CD4-positive, alpha-beta T cell treated with Interleukin-21 for 1 hour (primary cell): ENCODE results near the gene FAM234B.
"Not testable (repeated sequence)": the region's sequence is repeated elsewhere in the genome, so short reads cannot be mapped to it uniquely, and the experiment has no call there.

ENCODE experiments used
- DNase-seq: peaks from one replicate; pipeline ENCODE4 v3.0.0-alpha.2; 2020

The FAM234B gene

DNA sequence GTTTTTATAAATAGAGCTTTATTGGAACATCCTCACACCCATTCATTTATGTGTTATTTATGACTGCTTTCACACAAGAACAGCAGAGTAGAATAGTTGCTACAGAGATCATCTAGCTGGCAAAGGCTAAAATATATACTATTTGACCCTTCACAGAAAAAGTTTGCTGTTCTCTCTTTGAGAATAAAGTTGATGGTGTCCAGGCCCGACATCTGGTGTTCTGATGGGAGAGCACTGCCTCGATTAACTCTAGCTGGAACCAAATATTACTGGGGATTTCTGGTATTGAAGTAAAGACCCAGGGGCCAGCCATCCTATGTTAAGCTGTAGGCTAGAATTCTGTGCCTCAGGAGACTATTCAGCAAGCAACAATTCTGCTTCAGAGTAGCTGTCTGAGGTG is 21.8 kb downstream of the FAM234B start:
- DNase-seq: no peak

DNA sequence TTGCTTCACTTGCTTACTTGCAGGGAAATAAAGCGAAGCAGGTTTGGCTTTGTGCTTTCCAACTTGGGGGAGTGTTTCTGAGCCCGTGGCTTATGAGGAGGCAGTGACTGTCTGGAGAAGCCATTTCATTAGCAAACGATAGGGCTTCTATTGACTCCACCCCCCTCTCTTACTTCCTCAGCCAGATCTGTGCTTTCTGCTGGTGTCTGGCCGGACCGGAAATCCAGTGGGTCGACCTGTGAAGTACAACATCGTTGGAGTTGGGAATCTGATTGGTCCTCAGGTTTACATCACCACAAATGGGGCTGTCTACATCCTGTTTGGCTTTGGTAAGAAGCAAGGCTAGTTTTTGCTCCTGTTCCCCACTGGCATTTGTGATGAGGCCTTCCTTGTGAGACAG is 22.3 kb downstream of the FAM234B start:
- DNase-seq: peak; percentile 1

DNA sequence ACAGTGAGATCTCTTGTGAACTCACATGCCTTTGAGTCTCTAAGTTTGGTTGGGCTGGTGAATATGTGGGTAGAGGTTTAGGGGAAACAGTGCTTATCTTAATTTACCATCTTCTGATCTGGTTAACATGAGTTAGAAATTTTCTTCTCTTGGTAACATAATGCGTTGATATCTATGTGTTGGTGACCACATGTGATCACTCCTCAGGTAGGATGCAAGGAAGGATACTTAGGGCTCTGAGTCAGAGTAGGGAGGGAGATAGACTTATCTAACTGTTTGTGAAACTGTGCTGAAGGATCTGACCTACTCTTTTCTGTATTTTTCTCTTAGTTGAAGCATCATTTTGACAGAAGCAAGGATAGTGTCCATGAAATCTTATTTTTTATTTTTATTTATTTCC is 23.1 kb downstream of the FAM234B start:
- DNase-seq: no peak

DNA sequence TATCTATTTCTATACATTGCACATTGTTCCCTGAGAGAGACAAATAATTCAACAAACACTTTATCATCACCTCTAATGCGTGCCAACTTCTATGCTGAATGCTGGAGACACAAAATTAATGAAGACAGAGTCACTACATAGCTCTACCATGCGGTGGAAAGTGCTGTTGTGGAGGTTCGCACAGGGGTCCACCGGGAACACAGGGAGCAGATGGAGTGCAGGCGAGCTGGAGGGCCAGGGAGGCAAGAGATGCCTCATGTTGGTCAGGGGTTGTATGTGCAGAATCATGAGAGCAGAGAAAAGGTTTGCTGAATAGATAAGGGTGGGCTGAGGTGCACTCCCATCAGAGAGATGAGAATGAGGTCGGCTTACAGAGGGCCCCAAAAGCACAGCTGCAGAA is 25.2 kb downstream of the FAM234B start:
- DNase-seq: no peak

DNA sequence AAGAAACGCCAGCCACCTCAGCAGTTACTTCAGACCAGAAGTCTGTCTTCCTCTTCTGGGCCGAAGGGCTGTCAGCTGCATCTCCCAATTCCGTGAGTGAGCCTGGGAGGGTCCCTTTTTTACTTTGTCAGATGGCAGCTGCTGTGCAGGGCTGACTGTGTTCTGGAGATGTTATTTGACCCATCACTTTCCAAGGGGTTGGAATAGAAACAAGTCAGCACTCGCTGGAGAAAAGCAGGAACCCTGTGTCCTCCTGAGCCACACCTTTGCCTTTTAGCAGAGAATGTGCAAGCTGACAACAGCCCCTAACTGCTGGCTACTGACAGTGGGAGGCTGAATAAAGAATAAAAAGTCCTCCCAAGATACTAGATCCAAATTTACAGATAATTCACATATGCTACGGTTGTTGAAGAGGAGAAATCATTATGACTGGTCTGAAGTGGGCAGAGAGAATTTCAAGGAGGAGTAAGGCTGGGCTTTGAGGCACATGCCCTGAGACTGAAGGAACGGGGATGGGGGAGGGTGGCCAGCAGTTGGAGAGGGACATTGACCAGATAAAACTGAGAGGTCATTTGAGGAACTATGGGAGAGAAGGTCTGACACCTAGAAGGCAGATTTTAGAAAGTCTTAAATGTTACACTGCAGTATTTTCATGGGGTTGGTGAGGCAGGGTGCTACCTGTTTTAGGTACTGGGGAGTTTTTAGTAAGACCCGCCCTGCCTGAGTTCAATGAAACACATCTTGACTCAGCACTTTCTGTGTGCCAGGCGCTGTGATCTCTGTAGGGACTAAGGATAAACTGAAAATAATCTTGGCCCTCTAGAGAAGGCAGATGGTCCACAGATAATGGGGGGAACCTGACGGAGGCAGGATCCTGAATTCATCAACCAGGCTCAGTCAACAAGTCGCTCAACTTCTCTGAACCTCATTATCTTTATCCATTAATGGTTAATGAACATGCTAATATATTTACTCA is 27.4 kb downstream of the FAM234B start:
- DNase-seq: no peak

DNA sequence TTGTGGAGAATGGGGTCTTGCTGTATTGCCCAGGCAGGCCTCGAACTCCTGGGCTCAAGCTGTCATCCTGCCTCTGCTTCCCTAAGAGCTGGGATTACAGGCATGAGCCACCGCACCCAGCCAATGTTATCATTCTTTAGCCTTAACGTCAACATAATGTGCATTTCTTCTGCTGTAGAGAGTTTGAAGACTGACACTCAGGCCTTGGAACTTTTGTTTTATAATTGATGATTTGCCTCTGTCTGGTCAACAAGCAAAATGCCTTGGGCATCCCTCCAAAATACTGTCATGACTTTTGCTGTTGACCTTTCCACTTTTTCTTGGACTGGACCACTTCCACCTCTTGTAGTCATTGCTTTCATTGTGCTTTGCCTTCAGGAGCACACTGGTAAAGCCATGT is 29.0 kb downstream of the FAM234B start:
- no peak for DNase-seq

DNA sequence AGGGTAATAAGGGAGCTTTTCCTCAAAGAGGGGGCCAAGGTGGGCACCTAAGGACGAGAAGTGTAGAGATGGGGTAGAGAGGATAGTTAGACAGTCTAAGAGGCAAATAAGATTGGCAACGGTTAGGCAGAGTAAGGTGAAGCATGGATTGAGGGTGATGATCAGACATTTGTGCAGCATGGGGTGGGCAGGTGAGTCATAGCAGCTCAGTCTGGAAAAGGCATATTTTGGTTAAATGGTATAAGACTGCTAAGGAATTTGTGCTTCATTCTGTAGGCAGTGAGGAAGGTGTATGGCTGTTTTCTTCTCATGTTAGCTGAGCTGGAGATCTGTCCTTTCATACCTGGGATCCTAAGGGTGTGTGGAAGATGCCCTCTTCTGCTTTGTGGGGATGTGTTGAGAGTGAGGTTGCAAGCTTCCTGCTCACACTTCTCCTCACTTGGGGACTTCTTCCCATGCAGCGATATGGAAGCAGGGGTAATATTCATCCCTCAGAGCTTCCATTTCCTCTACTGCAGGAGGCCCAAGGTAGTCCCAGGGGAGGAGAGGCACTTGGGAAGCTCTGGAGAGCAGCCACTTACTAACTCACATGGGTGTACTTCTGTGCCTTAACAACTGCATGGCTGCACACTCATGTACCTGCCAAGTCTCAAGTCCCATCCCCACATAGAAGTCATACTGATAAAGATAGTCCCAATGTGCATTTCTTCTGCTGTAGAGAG is 30.4 kb downstream of the FAM234B start:
- DNase-seq: no peak

DNA sequence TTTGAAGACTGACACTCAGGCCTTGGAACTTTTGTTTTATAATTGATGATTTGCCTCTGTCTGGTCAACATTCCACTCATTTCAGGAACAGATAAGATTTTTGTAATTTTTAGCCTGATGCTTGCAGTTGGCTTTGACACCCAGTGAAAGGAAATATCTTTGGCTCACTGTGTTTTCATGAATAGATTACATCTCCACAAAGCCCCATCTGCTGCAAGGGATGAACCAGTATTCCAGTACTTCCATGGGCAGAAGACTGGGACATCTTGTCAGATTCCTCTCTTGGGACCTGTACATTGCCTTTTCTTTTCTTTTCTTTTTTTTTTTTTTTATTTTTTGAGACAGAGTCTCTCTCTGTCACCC is 30.9 kb downstream of the FAM234B start:
- no peak for DNase-seq

DNA sequence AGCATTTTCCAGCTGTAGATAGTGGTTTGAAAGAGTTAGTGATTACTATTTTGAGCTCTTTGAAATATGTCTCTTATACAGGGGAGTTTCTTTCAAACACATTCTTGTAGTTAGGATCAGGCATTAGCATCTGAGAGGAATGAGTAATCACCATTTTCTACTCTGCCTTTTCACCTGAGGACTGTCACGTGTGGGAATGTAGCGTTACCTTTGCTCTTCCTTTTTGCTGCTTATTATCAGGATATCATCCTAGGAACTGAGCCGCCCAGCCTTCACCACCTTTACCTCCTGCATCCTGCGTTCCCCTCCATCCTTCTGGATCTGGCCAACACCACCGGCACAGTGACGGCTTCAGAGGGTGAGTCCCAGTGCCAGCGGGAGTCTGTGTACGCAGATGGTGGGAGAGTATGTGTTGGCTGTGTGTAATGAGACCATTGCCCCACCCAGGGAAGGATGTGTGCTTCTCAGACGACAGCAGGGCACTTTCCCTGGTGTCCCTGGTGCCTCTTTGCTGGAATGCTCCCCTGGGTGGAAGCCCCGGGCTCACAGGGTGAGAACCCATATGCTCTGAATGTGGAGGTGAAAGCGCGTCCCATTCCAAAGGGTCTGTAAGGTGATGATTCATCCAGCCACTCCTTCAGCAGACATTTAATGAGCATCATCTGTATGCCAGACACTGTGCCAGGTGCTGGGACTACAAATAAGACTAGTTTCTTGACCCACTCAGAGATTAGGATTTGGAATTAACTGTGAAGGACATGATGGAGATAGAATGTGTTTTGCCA is 31.8 kb downstream of the FAM234B start:
- DNase-seq: no peak

DNA sequence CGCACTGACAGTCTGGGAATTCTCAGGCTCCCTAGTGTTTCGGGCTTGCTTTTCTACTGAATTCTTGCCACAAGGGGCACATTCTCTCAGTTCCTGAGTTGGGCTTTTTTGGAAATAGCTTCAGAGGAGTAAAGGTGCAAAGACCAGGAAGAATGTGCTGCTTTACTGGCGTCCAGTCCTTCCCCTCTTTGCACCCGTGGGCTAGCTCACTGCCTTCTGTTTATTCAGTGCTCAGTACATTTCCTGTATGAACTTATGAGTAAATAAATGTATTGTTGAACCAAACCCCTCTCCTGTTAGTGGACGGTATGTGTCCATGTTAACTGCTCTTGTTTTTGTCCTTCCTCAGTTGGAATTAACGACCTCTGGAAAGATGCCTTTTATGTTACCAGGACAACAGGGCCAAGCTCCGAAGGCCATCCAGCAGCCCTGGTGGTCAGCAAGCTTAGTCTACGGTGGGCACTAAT is 35.3 kb downstream of the FAM234B start:
- DNase-seq: no peak

DNA sequence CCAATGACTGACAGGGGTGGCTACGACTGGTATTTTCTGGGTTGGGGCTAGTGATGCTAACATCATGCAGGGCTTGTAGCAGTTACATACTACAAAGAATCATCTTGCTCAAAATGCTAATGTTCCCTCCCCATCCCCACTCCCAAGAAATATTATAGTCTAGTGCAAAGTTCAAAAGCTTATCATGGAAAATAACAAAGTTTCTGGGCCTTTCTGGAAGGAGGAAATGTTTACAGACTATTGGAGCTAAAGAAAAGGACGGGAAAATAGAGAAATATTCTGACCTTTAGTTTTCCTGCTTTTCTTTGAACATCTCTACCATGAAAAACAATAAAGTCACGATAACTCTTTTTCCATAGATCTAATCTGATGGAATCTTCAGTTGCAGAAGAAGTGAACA is 36.1 kb downstream of the FAM234B start:
- no peak for DNase-seq

DNA sequence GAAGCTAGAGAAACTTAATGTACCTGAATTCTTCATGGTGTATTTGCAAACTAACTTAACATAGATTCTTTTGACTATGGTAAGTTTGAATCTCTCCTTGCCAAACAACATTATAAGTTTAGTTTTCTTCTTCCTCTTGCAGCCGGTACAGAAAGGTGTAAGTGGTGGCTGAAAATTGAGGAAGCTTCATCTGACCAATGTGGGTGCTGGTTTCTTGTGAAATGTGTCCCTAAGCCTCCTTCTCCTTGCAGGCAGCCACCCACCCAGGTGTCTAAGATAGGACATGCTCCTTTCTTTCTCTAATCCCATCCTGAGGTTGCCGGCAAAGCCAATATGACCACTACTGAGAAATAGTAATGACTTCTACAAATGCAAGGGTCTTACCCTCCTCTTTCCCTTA is 38.7 kb downstream of the FAM234B start:
- DNase-seq: no peak

DNA sequence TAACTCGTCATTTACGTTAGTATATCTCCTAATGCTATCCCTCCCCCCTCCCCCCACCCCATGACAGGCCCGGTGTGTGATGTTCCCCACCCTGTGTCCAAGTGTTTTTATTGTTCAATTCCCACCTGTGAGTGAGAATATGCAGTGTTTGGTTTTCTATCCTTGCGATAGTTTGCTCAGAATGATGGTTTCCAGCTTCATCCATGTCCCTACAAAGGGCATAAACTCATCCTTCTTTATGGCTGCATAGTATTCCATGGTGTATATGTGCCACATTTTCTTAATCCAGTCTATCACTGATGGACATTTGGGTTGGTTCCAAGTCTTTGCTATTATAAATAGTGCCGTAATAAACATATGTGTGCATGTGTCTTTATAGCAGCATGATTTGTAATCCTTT is 39.5 kb downstream of the FAM234B start:
- DNase-seq: not testable (repeated sequence)

DNA sequence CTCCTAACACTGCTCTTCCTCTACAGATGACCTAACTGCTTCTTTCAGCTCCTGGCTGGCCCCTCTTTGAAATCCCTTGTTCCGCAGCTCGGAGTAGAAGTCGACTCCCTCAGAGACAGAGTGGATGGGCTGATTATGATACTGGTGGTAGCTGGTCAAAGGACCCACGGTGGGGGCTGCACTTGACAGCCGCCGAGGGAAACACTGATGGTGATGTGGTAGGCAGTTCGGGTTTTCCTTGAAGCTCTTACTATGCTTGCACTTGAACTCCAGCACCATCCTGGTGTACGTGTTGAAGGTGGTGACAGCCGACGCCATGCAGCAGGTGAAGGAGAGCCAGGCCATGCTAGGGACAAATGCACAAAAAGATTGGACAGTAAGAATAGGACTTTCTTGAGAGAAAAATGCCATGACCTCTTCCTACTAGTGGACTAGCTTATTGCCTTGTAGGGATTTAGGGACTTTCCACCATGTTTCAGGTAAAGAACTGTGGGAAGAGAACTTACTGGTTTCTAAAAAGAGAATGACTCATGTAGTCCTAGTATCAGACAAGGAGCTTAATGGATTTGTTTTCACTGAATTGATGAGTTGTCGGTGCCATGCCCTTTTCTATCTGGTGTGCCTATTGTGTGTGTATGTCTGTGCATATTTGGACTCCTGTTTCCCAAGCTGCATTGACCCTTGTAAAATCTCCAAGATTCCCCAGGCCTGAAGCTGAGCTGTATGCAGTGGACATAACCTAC is 40.9 kb downstream of the FAM234B start:
- no peak for DNase-seq

DNA sequence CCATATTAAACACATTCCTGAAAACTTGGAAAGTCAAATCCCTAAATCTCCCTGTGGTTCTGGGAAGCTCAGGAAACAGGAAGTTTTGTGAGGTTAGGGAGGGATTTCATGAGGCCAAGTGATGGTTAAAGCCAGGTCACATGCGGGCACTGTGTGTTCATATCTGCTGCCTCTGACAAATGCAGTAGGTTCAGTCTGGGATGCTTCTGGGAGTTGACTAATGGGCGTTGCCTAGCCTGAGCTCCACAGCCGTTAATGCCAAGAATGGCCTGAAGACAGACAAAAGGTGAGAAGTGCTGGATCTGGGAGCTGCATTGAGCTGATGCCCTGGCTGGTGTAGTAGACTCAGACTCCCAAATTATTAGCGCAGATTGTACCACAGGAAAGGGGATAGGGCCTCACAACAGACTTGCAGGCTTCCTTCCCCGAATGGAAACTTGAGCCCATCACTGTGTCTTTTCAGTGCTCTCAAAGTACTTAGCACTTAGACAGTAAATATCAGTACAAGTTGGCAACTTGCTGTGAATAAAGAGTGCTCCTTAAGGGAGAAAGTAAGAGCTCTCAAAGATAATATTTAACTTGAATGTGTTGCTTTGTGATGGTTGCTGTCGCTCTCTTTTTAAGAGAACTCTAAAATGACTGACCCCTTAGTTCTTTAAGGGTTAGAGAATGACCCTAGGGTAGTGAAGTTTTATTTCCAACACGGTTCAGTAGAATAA is 41.9 kb downstream of the FAM234B start:
- DNase-seq: no peak

DNA sequence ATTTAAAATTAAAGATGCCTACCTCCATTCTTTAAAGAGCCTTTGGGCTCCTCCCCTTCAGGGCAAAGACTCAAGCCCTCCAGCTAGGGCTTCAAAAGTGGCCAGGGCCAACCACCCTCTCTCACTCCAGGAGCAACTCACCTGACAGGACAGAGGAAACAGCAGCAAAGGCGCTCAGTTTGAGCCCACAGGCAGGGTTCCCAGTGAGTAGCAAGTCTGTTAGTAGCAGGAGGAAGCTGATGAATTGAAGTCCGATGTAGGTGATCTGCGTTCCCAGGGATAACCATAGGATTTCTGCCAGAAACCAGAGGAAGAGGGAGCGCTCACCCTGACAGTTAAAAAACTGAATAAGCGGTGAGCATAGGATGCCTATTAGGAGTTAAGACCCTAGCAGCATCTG is 43.6 kb downstream of the FAM234B start:
- no peak for DNase-seq

DNA sequence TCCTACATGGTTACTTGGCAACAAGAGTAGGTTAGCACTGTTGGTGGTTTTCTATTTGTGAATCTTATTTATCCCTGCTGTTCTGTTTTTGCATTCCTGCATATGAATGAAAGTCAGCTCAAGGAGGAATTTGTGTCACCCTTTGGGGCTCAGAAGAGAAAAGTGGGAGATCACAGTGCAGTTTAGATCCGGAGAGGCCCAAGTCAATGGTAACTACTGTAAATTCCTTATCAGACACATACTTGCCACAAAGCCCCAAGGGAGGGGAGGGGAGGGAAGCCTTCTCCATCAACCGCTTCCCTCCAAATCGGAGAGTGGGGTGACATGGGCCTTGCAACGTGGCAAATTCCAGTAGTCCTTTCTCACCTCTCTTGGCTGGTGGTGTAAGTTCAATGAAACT is 44.3 kb downstream of the FAM234B start:
- no peak for DNase-seq

DNA sequence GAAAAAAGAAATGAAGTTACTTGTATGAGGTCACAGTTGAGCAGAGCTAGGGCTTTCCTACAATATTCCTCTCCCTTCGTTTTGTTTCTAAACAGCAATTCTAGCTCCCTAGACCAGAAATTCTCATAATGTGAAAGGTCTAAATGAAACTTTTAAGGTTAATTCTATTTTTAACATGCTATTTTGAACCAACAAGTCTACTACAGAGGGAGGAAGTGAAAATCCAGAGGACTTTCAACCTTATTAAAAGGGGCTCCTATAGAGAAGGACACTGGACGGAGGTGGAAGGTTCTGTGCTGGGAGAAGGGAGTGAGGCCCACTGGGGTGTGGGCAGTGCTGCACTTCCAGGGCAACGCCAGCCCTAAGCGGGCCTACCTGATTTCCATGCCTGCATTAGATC is 45.9 kb downstream of the FAM234B start:
- no peak for DNase-seq

DNA sequence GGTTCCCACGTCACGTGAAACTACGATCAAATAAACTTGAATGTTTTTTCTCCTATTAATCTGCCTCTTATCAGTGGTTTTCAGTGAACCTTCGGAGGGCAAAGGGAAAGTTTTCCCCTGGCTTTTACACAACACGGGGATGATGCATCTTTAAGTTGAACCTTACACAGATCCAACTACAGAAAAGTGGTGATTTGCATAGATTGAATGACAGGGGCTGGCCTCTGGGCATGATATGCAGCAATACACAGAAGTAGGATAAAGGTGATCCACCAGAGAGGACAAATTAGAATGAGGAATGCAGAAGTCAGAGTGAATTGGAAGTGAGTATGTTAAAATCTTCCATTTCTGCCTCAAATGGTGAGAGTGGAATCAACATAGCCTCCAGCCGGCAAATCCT is 47.7 kb downstream of the FAM234B start:
- no peak for DNase-seq

DNA sequence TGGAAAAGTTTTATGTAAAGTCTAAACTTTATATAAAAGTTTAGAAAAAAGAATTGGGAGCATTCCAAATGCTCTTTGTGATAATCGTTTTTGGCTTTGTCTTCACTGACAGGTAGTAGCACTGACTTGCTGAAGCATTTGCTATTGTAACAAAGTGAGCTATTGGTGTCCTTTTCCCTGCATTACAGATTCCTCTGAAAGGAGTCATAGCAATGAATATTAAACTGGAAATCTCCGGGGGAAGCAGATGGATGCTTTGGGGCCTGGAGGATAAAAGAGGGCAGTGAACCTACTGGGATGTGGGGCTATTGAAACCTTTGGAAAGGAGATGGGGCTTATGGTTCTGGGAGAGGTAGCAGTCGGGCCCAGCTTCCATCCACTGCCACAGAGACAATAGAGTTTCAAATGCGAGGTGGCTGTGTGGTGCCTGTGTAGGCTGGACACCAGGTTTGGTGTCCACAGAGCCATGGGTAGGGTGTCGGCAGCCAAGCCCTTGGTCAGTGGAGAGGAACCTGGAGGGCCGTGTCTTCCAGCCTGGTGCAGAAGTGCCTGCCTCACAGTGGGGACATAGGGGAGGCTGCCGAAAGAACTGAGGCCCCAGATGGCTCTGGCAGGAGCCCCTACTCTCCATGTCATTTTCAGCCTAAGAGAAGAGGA is 49.1 kb downstream of the FAM234B start:
- no peak for DNase-seq

DNA sequence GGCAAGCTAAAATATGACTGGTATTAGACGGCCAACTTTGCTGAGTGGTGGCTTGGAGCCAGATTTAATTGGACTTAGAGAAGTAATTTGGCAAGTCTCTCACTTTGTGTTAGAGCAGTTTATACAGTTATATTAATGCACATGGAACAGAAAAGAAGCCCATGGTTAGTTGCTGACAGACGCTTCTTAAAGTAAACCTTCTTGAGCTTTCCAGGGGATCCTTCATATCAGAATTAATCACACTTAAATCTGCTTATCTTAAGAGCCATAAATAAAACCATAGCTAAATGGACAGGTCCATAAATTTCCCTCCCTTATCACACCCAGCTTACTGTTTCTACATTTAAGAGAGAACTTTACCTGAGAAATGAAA is 49.7 kb downstream of the FAM234B start:
- DNase-seq: no peak

DNA sequence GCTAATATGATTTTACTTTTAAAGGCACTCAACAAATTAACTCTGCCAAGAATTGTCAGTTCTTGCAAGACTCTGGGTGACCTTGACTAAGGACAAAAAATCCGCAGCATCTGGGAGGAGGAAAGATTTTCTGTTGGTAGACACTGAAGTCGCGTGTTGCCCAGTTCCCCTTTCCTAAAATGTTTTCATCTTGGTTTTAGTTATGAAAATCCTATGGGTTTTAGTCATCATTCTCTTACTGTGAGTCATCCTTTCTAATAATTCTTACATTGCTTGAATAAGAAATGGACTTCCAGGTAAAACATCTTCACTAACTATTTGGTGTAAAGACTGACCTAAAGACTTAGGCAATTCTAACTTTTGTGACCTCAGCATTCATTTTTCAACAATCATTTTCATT is 50.2 kb downstream of the FAM234B start:
- DNase-seq: no peak
